Measurements from ENCODE around the gene RPL38. TPM values are rescaled to one million over a fixed set of nuclear protein-coding genes. Genes with fewer than 3 reads are reported as not detected.

Gene RPL38
- total RNA-seq, 2 donors from 2014 or later, result 531 to 611 TPM

- TF ChIP-seq CTCF (IDR thresholded peaks at IDR 0.05) (no peak), POLR2A (IDR thresholded peaks at IDR 0.05) (no peak), POLR2AphosphoS5 (IDR thresholded peaks at IDR 0.05) (no peak)
- WGBS, result 96% methylated on average over 16 of the region's 16 CpGs
- intact Hi-C loops (cut with DNase I), result no loop called here
Measured at GRCh38 chr17:74220946-74221818, 17.7 kb downstream of the RPL38 start.

GRCh38 chr17:74222399-74222798 is 18.9 kb downstream of the RPL38 start:
- H3K9me3 ChIP-seq, result no peaks in the 10 kb centered on the region
- no peaks in the 10 kb centered on the region for H3K4me1 ChIP-seq (replicated peaks)
- no peaks in the 10 kb centered on the region for H3K36me3 ChIP-seq
- H3K4me3 ChIP-seq, result no peak overlapping the region
- no peak for DNase-seq (ENCODE audit: low spot score)
- intact Hi-C loops (cut with DNase I), result no loop called here
- 84% methylated on average over 7 of the region's 13 CpGs for WGBS
- H3K27ac ChIP-seq, result no peak overlapping the region
- no peaks in the 10 kb centered on the region for H3K27me3 ChIP-seq (replicated peaks; ENCODE audit: insufficient read depth)
- no peak for TF ChIP-seq POLR2AphosphoS5 (IDR thresholded peaks at IDR 0.05)
- TF ChIP-seq CTCF (IDR thresholded peaks at IDR 0.05), result no peak
- no peak for TF ChIP-seq POLR2A (IDR thresholded peaks at IDR 0.05)

More at GRCh38 chr17:74220946-74221818, 17.7 kb downstream of the RPL38 start:
- no peaks in the 10 kb centered on the region for H3K4me1 ChIP-seq (replicated peaks)
- no peaks in the 10 kb centered on the region for H3K9me3 ChIP-seq
- no peak for DNase-seq (ENCODE audit: low spot score)
- no peaks in the 10 kb centered on the region for H3K27me3 ChIP-seq (replicated peaks; ENCODE audit: insufficient read depth)
- H3K27ac ChIP-seq, result no peak overlapping the region
- H3K4me3 ChIP-seq, result no peak overlapping the region
- H3K36me3 ChIP-seq, result no peaks in the 10 kb centered on the region

- no peak for DNase-seq (ENCODE audit: low spot score)
- H3K27me3 ChIP-seq (replicated peaks; ENCODE audit: insufficient read depth), result no peaks in the 10 kb centered on the region
- no peaks in the 10 kb centered on the region for H3K9me3 ChIP-seq
- no peaks in the 10 kb centered on the region for H3K36me3 ChIP-seq
- TF ChIP-seq CTCF (IDR thresholded peaks at IDR 0.05) (no peak), POLR2A (IDR thresholded peaks at IDR 0.05) (no peak), POLR2AphosphoS5 (IDR thresholded peaks at IDR 0.05) (no peak)
- intact Hi-C loops (cut with DNase I), result no loop called here
- WGBS, result 88% methylated on average over 14 of the region's 14 CpGs
- H3K27ac ChIP-seq, result no peak overlapping the region
- H3K4me3 ChIP-seq, result no peak overlapping the region
- no peaks in the 10 kb centered on the region for H3K4me1 ChIP-seq (replicated peaks)
Measured at GRCh38 chr17:74223901-74224300, 20.4 kb downstream of the RPL38 start.

- intact Hi-C loops (cut with DNase I), result loop anchor here (5.0 kb wide), 1 partner anchor 532 kb away; no protein-coding TSS in a partner anchor
- 94% methylated on average over 20 of the region's 20 CpGs for WGBS
- H3K27me3 ChIP-seq (replicated peaks; ENCODE audit: insufficient read depth), result no peaks in the 10 kb centered on the region
- no peaks in the 10 kb centered on the region for H3K9me3 ChIP-seq
- no peak overlapping the region for H3K27ac ChIP-seq
- DNase-seq (ENCODE audit: low spot score), result no peak
- no peaks in the 10 kb centered on the region for H3K36me3 ChIP-seq
- H3K4me3 ChIP-seq, result no peak overlapping the region
- TF ChIP-seq CTCF (IDR thresholded peaks at IDR 0.05) (no peak), POLR2AphosphoS5 (IDR thresholded peaks at IDR 0.05) (no peak), POLR2A (IDR thresholded peaks at IDR 0.05) (no peak)
- no peaks in the 10 kb centered on the region for H3K4me1 ChIP-seq (replicated peaks)
Measured at GRCh38 chr17:74224959-74225725, 21.7 kb downstream of the RPL38 start.

All from prostate gland (tissue), 2 donors.